Renal pelvis (tissue), 4 donors: ENCODE data around the gene ERBB2. TPM values are rescaled to one million over a fixed set of nuclear protein-coding genes. Genes with fewer than 3 reads are reported as not detected.
A peak's percentile ranks its signal among the peaks of the same experiment; 100 is the strongest.
"Not testable (repeated sequence)": the region's sequence is repeated elsewhere in the genome, so short reads cannot be mapped to it uniquely, and the experiment has no call there.

ENCODE experiments used
- DNase-seq: peaks from one replicate; pipeline ENCODE4 v3.0.0-alpha.2; 2013
- polyA plus RNA-seq, 3 donors: library from polyadenylated mRNA; unstranded; fragments of 120-200 nt; gene quantifications; one replicate each; pipeline ENCODE4 v1.2.1, GENCODE V29; 2013; ENCODE audit not compliant: insufficient read length in 3 of 3

The ERBB2 gene
- polyA plus RNA-seq, 3 donors = 178 to 214 (median 210) TPM

- no peak for DNase-seq
Measured at GRCh38 chr17:39740357-39741111, 40.7 kb downstream of the ERBB2 start.

DNA sequence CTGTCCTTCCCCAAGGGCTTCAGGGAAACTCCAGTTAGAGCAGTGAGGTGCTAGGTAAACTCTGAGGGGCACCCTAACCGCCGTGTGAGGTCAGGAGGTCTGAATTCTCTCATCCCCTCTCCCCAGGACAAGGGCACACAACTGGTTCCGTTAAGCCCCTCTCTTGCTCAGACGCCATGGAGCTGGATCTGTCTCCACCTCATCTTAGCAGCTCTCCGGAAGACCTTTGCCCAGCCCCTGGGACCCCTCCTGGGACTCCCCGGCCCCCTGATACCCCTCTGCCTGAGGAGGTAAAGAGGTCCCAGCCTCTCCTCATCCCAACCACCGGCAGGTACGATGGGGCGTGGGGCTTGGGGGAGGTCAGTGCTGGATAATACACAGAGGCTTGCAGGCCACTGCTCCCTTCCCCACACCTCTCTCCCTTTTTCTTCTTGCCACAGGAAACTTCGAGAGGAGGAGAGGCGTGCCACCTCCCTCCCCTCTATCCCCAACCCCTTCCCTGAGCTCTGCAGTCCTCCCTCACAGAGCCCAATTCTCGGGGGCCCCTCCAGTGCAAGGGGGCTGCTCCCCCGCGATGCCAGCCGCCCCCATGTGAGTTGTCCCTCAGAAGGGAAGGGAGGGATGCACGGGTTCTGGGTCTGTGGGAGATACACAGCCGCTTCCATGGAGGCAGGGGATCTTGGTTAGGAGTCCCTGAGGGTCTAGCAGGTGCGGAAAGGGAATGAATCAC lies 42.4 kb downstream of the ERBB2 start:
- no peak for DNase-seq

DNA sequence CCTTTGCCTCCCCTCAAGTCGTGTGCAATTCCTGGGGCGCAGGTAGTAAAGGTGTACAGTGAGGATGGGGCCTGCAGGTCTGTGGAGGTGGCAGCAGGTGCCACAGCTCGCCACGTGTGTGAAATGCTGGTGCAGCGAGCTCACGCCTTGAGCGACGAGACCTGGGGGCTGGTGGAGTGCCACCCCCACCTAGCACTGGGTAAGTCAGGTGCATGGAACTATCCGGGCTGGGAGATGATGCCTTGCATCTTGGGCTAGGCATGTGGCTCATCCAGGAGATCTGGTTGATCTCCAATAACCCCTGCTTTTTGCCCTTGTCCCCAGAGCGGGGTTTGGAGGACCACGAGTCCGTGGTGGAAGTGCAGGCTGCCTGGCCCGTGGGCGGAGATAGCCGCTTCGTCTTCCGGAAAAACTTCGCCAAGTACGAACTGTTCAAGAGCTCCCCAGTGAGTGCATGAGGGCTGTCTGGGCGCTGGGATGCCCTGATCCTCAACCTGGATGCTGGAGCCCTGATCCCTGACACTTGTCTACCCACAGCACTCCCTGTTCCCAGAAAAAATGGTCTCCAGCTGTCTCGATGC lies 43.1 kb downstream of the ERBB2 start:
- no peak for DNase-seq

DNA sequence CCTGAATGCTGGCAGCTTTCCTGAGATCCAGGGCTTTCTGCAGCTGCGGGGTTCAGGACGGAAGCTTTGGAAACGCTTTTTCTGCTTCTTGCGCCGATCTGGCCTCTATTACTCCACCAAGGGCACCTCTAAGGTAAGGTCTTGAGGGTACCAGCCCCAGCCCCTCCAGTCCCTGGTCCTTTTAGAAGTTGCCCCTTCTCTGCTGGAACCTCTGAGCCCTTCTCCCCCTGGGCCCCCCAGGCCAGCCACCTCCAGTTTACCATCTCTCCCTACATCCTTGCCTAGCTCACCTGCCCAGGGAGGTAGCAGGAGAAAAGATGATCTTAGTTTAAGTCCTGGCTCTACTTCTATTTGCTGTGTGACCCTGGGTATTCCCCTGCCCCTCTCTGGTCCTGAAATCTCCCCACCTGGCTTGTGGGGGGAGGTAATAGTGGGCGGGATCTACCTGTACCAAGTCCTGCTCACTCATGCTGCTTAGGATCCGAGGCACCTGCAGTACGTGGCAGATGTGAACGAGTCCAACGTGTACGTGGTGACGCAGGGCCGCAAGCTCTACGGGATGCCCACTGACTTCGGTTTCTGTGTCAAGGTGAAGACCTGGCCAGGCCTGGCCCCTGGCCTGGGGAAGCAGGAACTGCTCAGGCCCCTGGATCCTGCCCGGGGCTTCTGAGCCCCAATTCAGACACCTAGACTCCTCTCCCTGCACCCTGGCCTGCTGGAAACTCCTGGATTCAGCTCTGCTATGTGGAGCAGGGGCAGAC lies 44.4 kb downstream of the ERBB2 start:
- DNase-seq = no peak

GRCh38 chr17:39744836-39745215 lies 45.0 kb downstream of the ERBB2 start:
- no peak for DNase-seq

DNA sequence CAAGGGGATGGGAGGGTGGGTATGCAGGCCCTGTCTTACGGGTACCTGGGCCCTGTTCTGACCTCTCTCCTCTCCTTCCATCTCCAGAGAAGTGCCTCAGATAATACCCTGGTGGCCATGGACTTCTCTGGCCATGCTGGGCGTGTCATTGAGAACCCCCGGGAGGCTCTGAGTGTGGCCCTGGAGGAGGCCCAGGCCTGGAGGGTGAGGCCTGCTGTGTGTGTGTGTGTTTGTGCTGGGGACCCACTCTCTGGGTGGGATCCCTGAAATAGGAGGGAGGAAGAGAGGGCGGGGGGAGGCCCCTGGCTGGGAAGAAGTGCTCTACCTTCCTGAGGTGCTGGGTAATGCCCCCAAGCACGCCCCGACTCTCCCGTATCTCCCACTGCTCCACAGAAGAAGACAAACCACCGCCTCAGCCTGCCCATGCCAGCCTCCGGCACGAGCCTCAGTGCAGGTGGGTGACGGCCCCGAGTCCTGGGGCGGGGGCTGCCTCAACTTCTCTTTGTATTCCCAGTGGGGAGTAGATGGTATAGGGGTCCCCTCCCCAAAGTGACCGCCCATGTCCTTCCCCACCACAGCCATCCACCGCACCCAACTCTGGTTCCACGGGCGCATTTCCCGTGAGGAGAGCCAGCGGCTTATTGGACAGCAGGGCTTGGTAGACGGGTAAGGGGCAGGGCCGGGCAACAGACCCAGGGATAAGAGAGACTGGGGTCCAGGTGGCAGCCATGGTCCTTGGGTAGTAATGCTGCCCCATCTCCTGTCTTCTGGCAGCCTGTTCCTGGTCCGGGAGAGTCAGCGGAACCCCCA lies 45.7 kb downstream of the ERBB2 start:
- DNase-seq = no peak

- DNase-seq = no peak
Measured at GRCh38 chr17:39746145-39746461, 46.2 kb downstream of the ERBB2 start.

DNA sequence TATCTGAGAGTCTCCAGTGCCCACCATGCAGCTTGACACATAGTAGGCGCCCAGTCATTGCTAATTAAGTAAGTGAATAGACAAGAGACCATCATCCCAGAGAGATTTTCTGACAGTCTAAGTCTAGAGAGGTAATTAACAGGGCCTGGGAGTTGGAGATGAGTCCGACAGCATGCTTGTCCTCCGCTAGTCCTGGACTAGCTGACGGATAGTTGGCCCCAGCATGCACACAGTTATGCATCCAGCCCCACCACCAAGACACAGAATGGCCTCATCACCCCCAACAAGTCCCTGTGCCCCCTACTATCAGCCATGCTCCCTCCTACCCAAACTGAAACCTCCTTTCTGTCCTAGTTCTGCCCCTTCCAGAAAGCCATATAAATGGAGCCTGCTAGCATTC lies 47.9 kb downstream of the ERBB2 start:
- DNase-seq = no peak

DNA sequence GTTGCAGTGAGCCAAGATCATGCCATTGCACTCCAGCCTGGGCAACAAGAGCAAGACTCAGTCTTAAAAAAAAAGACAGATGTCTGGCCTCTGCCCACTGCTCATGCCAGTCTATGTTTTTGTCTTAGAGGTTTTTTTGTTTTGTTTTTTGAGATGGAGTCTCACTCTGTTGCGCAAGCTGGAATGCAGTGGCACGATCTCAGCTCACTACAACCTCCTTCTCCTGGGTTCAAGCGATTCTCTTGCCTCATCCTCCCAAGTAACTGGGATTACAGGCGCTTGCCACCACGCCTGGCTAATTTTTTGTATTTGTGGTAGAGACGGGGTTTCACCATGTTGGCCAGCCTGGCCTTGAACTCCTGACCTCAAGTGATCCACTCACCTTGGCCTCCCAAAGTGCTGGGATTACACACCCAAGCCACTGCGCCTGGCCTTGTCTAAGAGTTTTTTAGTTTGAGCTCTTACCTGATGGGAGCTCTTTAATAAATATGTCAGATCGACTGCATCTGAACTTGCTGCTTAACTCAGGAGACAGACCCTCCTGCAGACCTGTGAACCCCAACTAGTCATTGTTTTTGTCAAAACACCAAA lies 48.7 kb downstream of the ERBB2 start:
- DNase-seq = not testable (repeated sequence)

GRCh38 chr17:39750131-39751015 lies 50.5 kb downstream of the ERBB2 start:
- DNase-seq = no peak

GRCh38 chr17:39751016-39751543 lies 51.2 kb downstream of the ERBB2 start:
- DNase-seq = no peak

DNA sequence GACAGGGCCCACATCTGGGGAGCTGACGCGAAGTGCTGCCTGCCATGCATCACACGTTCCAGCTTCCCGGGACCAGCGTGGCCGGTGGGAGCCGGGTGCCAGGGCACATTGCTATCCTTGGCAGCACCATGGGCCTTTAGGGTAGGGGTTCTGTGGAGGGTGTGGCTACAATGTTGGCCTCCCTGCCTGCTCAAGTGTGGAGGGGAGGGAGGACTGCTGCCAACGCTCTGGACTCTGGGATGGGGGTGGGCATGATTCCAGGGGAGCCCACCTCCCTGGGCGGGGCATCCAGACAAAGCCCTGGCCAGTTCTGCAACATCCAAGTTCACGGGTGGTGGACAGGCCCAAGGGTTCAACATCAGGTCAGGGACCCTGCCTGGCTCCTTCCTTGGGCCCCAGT lies 51.8 kb downstream of the ERBB2 start:
- no peak for DNase-seq

GRCh38 chr17:39752241-39752881 lies 52.5 kb downstream of the ERBB2 start:
- peak; percentile 73 for DNase-seq

GRCh38 chr17:39753514-39754160 lies 53.8 kb downstream of the ERBB2 start:
- no peak for DNase-seq

GRCh38 chr17:39754161-39754957 lies 54.5 kb downstream of the ERBB2 start:
- peak; percentile 88 for DNase-seq

GRCh38 chr17:39754958-39755553 lies 55.2 kb downstream of the ERBB2 start:
- no peak for DNase-seq

DNA sequence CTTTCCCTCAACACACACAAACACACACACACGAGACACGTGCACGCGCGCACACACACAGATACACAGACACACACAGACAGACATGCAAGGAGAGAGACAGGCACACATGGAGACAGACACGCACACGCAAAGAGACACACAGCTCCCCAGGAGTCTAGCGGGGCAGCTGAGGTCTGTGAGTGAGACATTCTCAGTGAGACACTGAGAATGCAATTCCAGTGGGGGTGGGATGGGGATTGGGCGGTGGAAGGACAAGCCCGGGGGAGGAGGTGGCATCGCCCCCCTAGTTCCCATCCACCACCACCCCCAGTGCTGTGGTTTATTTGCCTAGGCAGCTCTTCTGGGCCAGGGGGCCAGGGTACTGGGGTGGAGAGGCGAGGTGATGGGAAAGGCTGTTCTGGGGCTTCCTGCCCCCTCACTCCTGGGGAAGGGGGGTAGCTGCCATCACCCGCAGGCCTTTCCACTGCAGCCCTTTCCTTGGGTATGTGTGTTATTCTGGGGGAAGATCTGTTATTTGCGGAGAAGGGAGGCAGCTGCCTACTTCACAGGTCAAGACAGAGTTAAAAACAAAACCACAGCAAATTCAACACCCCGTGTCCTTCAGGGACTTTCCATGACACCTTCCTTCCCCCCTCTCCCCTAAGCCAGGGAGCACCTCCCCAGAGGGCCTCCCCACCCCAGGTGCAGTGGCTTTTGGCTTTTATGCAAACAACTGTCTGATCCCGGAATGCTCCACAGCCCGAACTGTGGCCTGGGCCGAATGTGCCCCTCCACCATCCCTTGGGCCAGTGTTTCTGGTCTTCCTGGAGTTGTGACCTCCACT lies 55.9 kb downstream of the ERBB2 start:
- no peak for DNase-seq
